HL-60 (cell line): ENCODE data around the gene SPNS3.

Experiments
- POLR2AphosphoS5 ChIP-seq: IDR thresholded peaks from 2 replicates; pipeline ENCODE4 v1.6.1; 2012; ENCODE audit warnings: low read depth
- TF ChIP-seq, protein P1 (sequence below): IDR thresholded peaks from one replicate; pipeline ENCODE4 v1.5.1; 2011; ENCODE audit warnings: low read length, control low read depth, inconsistent platforms; ENCODE audit not compliant: insufficient read depth
- TF ChIP-seq, protein P2 (sequence below): IDR thresholded peaks from 2 replicates; pipeline ENCODE4 v1.6.1; 2012; ENCODE audit warnings: low read depth; ENCODE audit not compliant: insufficient replicate concordance

DNA sequence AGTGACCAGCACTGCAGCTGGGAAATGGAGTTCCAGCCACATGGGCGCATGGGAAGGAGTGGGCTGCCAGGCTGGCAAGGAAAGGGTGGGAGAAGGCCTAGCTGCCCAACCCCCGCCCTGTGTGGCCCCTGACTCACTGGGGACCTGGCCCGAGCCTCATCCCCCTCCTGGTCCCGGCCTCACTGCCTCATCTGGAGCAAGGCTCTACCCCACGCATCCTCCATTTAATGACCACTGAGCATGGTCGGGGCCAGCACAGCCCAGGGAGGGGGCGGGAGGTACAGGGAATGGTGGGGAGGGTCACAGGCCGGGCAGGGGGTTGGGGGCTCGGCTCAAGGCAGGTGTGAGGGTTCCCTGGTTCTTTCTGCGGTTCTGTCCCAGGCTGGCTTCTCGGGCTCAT is 81.0 kb downstream of the SPNS3 start:
- TF ChIP-seq, protein P1, sequence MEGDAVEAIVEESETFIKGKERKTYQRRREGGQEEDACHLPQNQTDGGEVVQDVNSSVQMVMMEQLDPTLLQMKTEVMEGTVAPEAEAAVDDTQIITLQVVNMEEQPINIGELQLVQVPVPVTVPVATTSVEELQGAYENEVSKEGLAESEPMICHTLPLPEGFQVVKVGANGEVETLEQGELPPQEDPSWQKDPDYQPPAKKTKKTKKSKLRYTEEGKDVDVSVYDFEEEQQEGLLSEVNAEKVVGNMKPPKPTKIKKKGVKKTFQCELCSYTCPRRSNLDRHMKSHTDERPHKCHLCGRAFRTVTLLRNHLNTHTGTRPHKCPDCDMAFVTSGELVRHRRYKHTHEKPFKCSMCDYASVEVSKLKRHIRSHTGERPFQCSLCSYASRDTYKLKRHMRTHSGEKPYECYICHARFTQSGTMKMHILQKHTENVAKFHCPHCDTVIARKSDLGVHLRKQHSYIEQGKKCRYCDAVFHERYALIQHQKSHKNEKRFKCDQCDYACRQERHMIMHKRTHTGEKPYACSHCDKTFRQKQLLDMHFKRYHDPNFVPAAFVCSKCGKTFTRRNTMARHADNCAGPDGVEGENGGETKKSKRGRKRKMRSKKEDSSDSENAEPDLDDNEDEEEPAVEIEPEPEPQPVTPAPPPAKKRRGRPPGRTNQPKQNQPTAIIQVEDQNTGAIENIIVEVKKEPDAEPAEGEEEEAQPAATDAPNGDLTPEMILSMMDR, result no peak
- TF ChIP-seq POLR2AphosphoS5, result no peak
- TF ChIP-seq, protein P2, sequence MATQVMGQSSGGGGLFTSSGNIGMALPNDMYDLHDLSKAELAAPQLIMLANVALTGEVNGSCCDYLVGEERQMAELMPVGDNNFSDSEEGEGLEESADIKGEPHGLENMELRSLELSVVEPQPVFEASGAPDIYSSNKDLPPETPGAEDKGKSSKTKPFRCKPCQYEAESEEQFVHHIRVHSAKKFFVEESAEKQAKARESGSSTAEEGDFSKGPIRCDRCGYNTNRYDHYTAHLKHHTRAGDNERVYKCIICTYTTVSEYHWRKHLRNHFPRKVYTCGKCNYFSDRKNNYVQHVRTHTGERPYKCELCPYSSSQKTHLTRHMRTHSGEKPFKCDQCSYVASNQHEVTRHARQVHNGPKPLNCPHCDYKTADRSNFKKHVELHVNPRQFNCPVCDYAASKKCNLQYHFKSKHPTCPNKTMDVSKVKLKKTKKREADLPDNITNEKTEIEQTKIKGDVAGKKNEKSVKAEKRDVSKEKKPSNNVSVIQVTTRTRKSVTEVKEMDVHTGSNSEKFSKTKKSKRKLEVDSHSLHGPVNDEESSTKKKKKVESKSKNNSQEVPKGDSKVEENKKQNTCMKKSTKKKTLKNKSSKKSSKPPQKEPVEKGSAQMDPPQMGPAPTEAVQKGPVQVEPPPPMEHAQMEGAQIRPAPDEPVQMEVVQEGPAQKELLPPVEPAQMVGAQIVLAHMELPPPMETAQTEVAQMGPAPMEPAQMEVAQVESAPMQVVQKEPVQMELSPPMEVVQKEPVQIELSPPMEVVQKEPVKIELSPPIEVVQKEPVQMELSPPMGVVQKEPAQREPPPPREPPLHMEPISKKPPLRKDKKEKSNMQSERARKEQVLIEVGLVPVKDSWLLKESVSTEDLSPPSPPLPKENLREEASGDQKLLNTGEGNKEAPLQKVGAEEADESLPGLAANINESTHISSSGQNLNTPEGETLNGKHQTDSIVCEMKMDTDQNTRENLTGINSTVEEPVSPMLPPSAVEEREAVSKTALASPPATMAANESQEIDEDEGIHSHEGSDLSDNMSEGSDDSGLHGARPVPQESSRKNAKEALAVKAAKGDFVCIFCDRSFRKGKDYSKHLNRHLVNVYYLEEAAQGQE, result no peak
